Measurements from ENCODE around the gene PLA2G12A.

Gene PLA2G12A

DNA sequence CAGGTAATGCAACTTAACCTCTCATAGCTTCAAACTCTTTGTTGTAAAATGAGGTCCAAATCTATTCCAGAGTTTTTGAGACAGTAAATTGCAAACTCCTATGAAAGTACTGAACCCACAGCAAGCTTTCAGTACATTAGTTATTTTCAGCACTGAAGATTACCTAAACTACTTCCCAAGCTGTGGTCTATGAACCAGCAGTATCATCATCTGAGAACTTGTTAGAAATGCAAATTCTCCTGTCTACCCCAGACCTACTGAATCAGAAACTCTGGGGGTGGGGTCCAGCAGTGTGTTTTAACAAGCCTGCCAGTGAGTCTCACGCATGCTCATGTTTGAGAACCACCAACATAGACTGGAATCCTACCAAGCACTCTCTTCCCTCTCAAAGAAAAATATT is 20.9 kb downstream of the PLA2G12A start:
- no peak overlapping the region for H3K4me3 ChIP-seq (ENCODE audit: low read depth, low read length)
- DNase-seq (ENCODE audit: low read depth) = peak; percentile 59
- TF ChIP-seq, protein P1, sequence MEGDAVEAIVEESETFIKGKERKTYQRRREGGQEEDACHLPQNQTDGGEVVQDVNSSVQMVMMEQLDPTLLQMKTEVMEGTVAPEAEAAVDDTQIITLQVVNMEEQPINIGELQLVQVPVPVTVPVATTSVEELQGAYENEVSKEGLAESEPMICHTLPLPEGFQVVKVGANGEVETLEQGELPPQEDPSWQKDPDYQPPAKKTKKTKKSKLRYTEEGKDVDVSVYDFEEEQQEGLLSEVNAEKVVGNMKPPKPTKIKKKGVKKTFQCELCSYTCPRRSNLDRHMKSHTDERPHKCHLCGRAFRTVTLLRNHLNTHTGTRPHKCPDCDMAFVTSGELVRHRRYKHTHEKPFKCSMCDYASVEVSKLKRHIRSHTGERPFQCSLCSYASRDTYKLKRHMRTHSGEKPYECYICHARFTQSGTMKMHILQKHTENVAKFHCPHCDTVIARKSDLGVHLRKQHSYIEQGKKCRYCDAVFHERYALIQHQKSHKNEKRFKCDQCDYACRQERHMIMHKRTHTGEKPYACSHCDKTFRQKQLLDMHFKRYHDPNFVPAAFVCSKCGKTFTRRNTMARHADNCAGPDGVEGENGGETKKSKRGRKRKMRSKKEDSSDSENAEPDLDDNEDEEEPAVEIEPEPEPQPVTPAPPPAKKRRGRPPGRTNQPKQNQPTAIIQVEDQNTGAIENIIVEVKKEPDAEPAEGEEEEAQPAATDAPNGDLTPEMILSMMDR (IDR thresholded peaks at IDR 0.05; ENCODE audit: insufficient read depth, low read depth, low read length, missing control alignments) = no peak

DNA sequence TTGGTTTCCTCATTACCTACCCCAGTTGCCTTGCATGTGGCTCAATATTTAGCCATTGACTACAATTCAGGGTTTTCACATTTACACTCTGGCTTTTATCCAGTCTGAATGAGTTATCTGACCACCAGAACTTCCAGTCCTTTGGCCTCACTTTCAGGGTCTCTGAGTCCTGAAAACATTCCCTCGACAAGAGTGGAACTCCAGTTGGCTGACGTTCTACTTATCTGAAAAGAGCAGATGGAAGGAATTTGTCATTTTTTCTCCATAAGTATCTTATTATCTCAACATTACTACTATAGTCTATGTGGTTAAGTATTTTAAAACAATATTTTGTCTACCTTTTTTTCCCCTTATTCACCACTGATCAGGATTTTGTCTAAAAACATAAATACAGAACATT is 21.4 kb downstream of the PLA2G12A start:
- TF ChIP-seq, protein P1 (IDR thresholded peaks at IDR 0.05; ENCODE audit: insufficient read depth, low read depth, low read length, missing control alignments) = no peak
- no peak for DNase-seq (ENCODE audit: low read depth)
- H3K4me3 ChIP-seq (ENCODE audit: low read depth, low read length) = no peak overlapping the region

DNA sequence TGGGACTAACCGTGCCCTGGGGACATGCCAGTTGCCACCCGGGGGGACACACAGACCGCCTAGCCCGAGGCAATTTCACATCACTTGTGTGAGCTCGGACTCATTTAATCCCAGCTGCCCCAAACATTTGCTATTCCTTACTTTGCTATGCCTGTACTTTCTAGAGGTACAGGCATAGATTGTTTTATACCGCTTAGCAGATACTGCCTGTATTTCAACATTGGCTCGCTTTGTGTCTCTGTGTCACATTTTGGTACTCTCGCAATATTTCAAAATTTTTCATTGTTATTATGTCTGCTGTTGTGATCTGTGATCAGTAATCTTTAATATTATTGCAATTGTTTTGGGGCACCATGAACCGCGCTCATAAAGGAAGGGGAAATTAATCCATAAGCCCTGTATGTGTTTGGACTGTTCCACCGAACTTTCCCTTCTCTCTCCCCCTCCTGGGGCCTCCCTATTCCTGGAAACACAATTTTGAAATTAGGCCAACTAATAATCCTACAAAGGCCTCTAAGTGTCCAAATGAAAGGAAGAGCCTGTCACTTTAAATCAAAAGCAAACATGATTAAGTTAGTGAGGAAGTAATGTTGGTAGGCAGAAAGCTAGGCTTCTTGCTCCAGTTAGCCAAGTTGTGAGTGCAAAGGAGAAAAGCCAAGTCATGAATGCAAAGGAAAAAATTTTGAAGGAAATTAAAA is 26.1 kb downstream of the PLA2G12A start:
- DNase-seq (ENCODE audit: low read depth) = no peak
- TF ChIP-seq, protein P1 (IDR thresholded peaks at IDR 0.05; ENCODE audit: insufficient read depth, low read depth, low read length, missing control alignments) = no peak
- peak overlapping the region; percentile 74 for H3K4me3 ChIP-seq (ENCODE audit: low read depth, low read length)

DNA sequence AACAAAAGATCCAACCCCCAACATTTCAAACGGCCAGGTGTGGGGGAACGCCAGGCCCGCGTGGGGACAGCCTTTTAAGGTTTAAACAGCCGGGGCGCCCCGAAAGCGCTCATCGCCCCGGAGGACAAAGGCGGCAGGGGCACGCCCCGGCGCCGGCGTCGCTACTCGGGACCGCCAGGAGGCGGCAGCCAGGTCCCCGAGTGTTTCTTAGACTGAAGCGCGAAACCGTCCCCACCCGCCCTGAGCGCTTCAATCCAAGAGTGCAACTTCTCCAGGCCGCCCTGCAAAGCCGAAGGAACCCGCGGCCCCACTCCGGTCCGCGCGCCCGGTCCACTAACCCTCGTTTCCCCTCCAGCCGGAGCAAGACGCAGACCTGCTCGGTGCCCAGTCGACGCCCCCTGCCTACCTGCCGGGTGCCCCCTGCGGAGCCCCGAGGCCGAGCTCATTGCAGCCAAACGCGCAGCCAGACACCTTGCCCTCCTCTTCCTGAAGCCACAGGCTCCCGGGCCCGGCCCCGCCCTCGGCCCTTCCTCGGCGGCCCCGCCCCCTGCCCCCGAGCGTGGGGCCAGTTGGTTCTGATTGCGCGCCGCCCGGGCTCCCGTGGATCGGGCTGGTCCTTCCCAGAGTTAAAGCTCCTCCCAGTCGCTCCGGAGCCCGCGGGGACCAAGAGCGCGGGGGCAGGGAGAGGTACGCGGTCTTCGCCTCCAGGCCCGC is 26.8 kb downstream of the PLA2G12A start, which contains the start of gene CASP6:
CASP6 (minus strand) TSS at position 496 of the 714 bp plus-strand sequence; CDS start at position 446, 50 bp downstream.
- peak; percentile 73 for DNase-seq (ENCODE audit: low read depth)
- TF ChIP-seq, protein P1 (IDR thresholded peaks at IDR 0.05; ENCODE audit: insufficient read depth, low read depth, low read length, missing control alignments) = peak; percentile 74
- peak within 1 kb of the TSS; percentile 74 for H3K4me3 ChIP-seq (ENCODE audit: low read depth, low read length)

DNA sequence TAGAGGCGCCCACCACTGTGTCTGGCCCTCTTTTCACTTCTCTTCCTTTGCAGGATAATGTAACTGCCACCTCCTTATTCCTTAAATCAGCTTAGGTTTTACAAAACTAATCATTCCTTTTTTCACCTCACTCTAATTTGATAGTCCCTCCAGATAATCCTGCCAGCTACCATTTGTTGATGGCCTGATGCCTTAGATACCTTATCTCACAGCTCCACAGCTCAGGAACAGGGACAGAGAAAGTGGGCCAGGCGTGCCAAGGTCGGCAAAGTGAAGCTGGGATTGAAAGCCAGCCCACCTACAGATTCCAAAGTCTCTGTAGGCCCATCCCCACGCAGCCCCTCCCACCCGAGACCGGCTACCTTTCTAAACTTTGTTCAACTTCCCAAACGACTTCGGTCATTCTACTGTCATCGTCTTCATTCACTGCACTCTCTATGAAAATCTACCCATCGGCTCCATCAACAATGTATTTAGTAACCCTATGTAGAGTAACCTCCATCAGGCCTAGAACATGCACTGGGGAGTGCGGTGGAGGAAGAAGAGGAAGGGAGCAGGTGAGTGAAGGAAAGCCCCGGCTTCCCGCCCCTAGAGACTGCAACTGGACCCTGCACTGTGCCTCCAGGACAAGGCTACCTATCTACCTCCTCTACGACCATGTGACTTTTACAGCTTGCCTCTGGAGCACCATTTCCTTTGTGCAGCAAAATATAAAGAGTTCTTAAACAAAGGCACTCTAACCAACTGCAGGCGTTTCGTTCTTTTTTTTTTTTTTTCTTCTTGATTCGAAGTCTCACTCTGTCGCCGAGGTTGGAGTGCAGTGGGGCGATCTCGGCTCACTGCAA is 28.1 kb downstream of the PLA2G12A start:
- TF ChIP-seq, protein P1 (IDR thresholded peaks at IDR 0.05; ENCODE audit: insufficient read depth, low read depth, low read length, missing control alignments) = no peak
- DNase-seq (ENCODE audit: low read depth) = peak; percentile 41
- peak overlapping the region; percentile 74 for H3K4me3 ChIP-seq (ENCODE audit: low read depth, low read length)

DNA sequence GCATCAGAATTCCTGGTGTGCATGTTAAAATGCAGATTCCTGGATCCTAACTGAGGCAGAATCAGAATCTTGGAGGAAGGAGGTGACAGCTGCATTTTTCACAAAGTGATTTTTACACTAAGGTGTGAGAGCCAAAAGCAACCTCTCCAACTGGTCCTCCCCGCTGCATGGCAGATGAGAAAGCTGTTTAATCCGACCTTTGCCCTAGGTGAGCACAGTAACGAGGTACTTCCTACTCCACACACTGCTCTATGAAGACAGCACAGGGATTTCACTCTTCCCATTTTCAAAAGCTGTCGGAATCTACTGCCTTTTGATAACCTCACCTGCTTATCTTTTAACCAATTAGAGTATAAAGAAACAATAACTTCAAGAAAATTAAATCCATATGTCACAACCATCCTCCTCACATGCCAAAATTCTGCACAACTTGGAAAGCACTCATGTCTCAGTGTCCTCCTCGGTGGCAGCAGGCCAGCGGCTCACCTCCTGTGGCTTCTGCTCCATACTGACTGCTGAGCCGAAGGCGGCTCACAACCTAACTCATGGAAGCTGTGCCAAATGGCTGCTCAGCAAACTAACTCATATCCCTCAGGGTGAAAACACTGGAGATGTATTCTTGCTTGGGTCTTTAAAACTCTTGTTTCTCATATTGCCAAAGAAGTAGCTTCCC is 30.2 kb downstream of the PLA2G12A start:
- no peak for DNase-seq (ENCODE audit: low read depth)
- no peak overlapping the region for H3K4me3 ChIP-seq (ENCODE audit: low read depth, low read length)

More for the DNA sequence above, 30.2 kb downstream of the PLA2G12A start:
- TF ChIP-seq, protein P1 (IDR thresholded peaks at IDR 0.05; ENCODE audit: insufficient read depth, low read depth, low read length, missing control alignments) = no peak

Measured in GM12865 (cell line).